ENCODE measurements around the gene CD4. TPM values are rescaled to one million over a fixed set of nuclear protein-coding genes. Genes with fewer than 3 reads are reported as not detected.

Gene CD4
- total and polyA plus RNA-seq, 2 donors (not counting 3 experiments of a cell fraction or from before 2014, with no cell fraction given) = not detected

GRCh38 chr12:6826125-6826733 is 36.9 kb downstream of the CD4 start:
- Histone ChIP-seq H3K36me3 (ENCODE audit: control insufficient read depth in 2 of 2, extremely low read depth in 1 of 2, insufficient read depth in 2 of 2, low read length in 2 of 2) (peaks cover 0 to 6% of the 10 kb centered on the region in 2 experiments), H3K9me3 (replicated peaks; ENCODE audit: control insufficient read depth, insufficient read depth, low read length) (no peaks in the 10 kb centered on the region), H3K9ac (replicated peaks; ENCODE audit: extremely low read depth, insufficient read depth, low read length) (no peak overlapping the region), H3K27ac (ENCODE audit: insufficient read depth, low read depth, low read length) (no peak overlapping the region), H3K4me1 (ENCODE audit: control insufficient read depth, extremely low read depth, insufficient read depth, low read length) (peaks cover 20% of the 10 kb centered on the region), H2AFZ (ENCODE audit: low read depth, low read length) (no peak overlapping the region), H3K4me2 (ENCODE audit: insufficient read depth, low read length) (no peak overlapping the region), H3K9me1 (replicated peaks; ENCODE audit: control insufficient read depth, extremely low read depth, insufficient read depth, low read length) (no peaks in the 10 kb centered on the region), H3K79me2 (ENCODE audit: control insufficient read depth, insufficient read depth, low read length) (peaks cover 25% of the 10 kb centered on the region), H3K27me3 (ENCODE audit: control insufficient read depth in 2 of 2, insufficient read depth in 2 of 2, low read length in 2 of 2) (peaks cover 3% of the 10 kb centered on the region in 2 experiments), H4K20me1 (replicated peaks; ENCODE audit: control insufficient read depth, extremely low read depth, insufficient read depth, low read length) (no peaks in the 10 kb centered on the region), H3K4me3 (replicated peaks in 1 of 3; ENCODE audit: insufficient read depth in 1 of 3, low read depth in 1 of 3, low read length in 3 of 3) (no peak overlapping the region)
- BruUV-seq (replicated peaks) = no TSS peak
- intact Hi-C loops (cut with micrococcal nuclease) = no loop called here
- dilution Hi-C loops (cut with MboI; ENCODE audit: extremely low pct_ligation_motif_present, low sequenced_read_pairs) = no loop called here
- FAIRE-seq (no peak), DNase-seq (ENCODE audit: low read depth, low spot score) (no peak)
- ChIA-PET CTCF (interaction anchor here (1.9 to 12.0 kb wide), 5 partner anchors 46 to 206 kb away, joined by 7 to 148 read pairs (median 10); partner anchors contain the start of gene MLF2), POLR2A (no interaction called here)
- TF ChIP-seq MYC (IDR thresholded peaks at IDR 0.05; ENCODE audit: low read depth, low read length) (no peak), POLR2A (IDR thresholded peaks at IDR 0.05; ENCODE audit: low read depth, low read length) (no peak), JUN (IDR thresholded peaks at IDR 0.05; ENCODE audit: borderline replicate concordance, insufficient read depth, insufficient read length, low read depth) (no peak), GATA2 (IDR thresholded peaks at IDR 0.05; ENCODE audit: insufficient read depth, insufficient read length, low read depth, low read length) (no peak), POLR2AphosphoS5 (IDR thresholded peaks at IDR 0.05; ENCODE audit: insufficient read depth, low read depth, low read length) (no peak), MAX (IDR thresholded peaks at IDR 0.05; ENCODE audit: insufficient read depth, insufficient read length) (no peak), FOS (IDR thresholded peaks at IDR 0.05; ENCODE audit: borderline replicate concordance, insufficient read depth, low read length) (no peak), EZH2 (IDR thresholded peaks at IDR 0.05; ENCODE audit: borderline replicate concordance, low read depth, low read length, severe bottlenecking) (no peak), CTCF (IDR thresholded peaks at IDR 0.05; ENCODE audit: extremely low read depth in 1 of 2, insufficient read depth in 1 of 2, low read depth in 1 of 2, low read length in 2 of 2) (no peak)
